Panc1 (cell line): Measurements from ENCODE around the gene EEF2. TPM values are rescaled to one million over a fixed set of nuclear protein-coding genes. Genes with fewer than 3 reads are reported as not detected.

Source experiments
- ATAC-seq: fragments of 200-7000 bp; cut with Tn5 transposase; 2 replicates; pipeline ENCODE4 v1.9.1; 2020; ENCODE audit warnings: mild to moderate bottlenecking, moderate library complexity
- BruUV-seq: library from RNA; stranded (reverse); fragments of 400-500 nt; replicated peaks from 2 replicates; lab custom pipeline; 2021; lab: Mats Ljungman, UMichigan
- CTCF ChIA-PET: fragments of 300-600 bp; sonication (Branson Sonifier 250); formaldehyde crosslinking; loops from one replicate; lab custom pipeline; 2022; ENCODE audit warnings: antibody characterized with exemption; lab: Charles Lee
- POLR2A ChIA-PET: fragments of 300-600 bp; sonication (Branson Sonifier 250); formaldehyde crosslinking; loops from one replicate; lab custom pipeline; 2022; ENCODE audit warnings: antibody characterized with exemption; lab: Charles Lee
- DNase-seq: peaks from one replicate; pipeline ENCODE4 v3.0.0-alpha.2; 2010; ENCODE audit warnings: low read depth, low spot score
- H3K27ac ChIP-seq: 2 replicates; pipeline ENCODE4 v1.5.1; 2011; ENCODE audit warnings: mild to moderate bottlenecking, low read length, inconsistent platforms
- H3K27me3 ChIP-seq: fragments of 200-500 bp; sonication (Bioruptor generic); 2 replicates; pipeline ENCODE4 v1.6.0; 2014; ENCODE audit warnings: low read length, inconsistent platforms; ENCODE audit not compliant: control insufficient read depth, insufficient read depth
- H3K36me3 ChIP-seq: fragments of 200-500 bp; sonication (Bioruptor generic); 2 replicates; pipeline ENCODE4 v1.5.1; 2014; ENCODE audit warnings: inconsistent platforms, mild to moderate bottlenecking, low read length, moderate library complexity; ENCODE audit not compliant: control insufficient read depth, insufficient read depth
- H3K4me1 ChIP-seq: 2 replicates; pipeline ENCODE4 v1.5.1; 2011; ENCODE audit warnings: inconsistent platforms, mild to moderate bottlenecking, low read length, moderate library complexity; ENCODE audit not compliant: control insufficient read depth, insufficient read depth
- H3K4me3 ChIP-seq, 2 experiments: 2 replicates each; pipeline ENCODE4 v1.5.1; 2011 to 2012; ENCODE audit warnings: low read depth in 2 of 2, low read length in 2 of 2, mild to moderate bottlenecking in 2 of 2, inconsistent platforms in 1 of 2, moderate library complexity in 1 of 2
- H3K9me3 ChIP-seq: fragments of 200-500 bp; sonication (Bioruptor generic); 2 replicates; pipeline ENCODE4 v1.5.1; 2014; ENCODE audit warnings: low read depth, mild to moderate bottlenecking, inconsistent platforms, low read length, moderate library complexity; ENCODE audit not compliant: control insufficient read depth, insufficient read depth
- CTCF ChIP-seq: fragments of 450-650 bp; IDR thresholded peaks from 2 replicates; pipeline ENCODE4 v1.5.1; 2017; ENCODE audit warnings: mild to moderate bottlenecking
- POLR2AphosphoS5 ChIP-seq: IDR thresholded peaks from 2 replicates; pipeline ENCODE4 v1.6.1; 2012; ENCODE audit warnings: mild to moderate bottlenecking, low read depth, low read length, moderate library complexity
- REST ChIP-seq, 2 experiments: IDR thresholded peaks; 2 replicates each; pipeline ENCODE4 v1.6.1; 2011 to 2012; ENCODE audit warnings: low read depth in 2 of 2, control low read depth in 1 of 2, low read length in 1 of 2, mild to moderate bottlenecking in 1 of 2, moderate library complexity in 1 of 2; ENCODE audit not compliant: insufficient read depth in 1 of 2
- SIN3A ChIP-seq: IDR thresholded peaks from 2 replicates; pipeline ENCODE4 v1.6.1; 2012; ENCODE audit warnings: low read depth, mild to moderate bottlenecking, low read length, moderate library complexity, borderline replicate concordance; ENCODE audit not compliant: insufficient read depth
- TCF7L2 ChIP-seq: IDR thresholded peaks from 2 replicates; pipeline ENCODE4 v1.6.1; 2011; ENCODE audit warnings: mild to moderate bottlenecking, low read depth, low read length, inconsistent platforms
- in situ Hi-C: cut with HindIII; loops from 2 replicates; pipeline ENCODE4 v1.10.0; 2016; ENCODE audit warnings: low sequenced_read_pairs, low pct_unique_long_range_greater_than_20kb
- intact Hi-C: fragments of 100-400 bp; cut with micrococcal nuclease; formaldehyde crosslinking; loops from one replicate; pipeline ENCODE4 v1.10.0; 2022; ENCODE audit not compliant: unreplicated experiment
- total RNA-seq: library from RNA; stranded (reverse); gene quantifications from one replicate; pipeline ENCODE4 v1.2.1, GENCODE V29; 2021; ENCODE audit not compliant: unreplicated experiment

The EEF2 gene
- total RNA-seq, 1 experiment from 2014 or later = 1,391 TPM

- in situ Hi-C loops = no loop called here
- CTCF ChIA-PET = interaction anchor here (0.7 kb wide), 1 partner anchor 14 kb away, joined by 9 read pairs; the partner anchor contains the start of gene EEF2
- TF ChIP-seq SIN3A = no peak
- peak; percentile 82 for TF ChIP-seq POLR2AphosphoS5
- TF ChIP-seq CTCF = no peak
- peak; percentile 88 to 95 for TF ChIP-seq REST (IDR thresholded peaks at IDR 0.05; ENCODE audit: insufficient read depth in 1 of 2, low read depth in 2 of 2, low read length in 1 of 2)
- TF ChIP-seq TCF7L2 = 0 out of 2 replicates have a peak, but pooled peaks have one; percentile 46
Observed at GRCh38 chr19:3970808-3971598, 14.3 kb downstream of the EEF2 start, which contains the start of gene DAPK3. Gene DAPK3 (minus strand): TSS chr19:3971099. CDS start chr19:3969735, 1,364 bp downstream.

GRCh38 chr19:3970313-3970807, 14.9 kb downstream of the EEF2 start:
- peak overlapping the region; percentile 81 for H3K27ac ChIP-seq
- DNase-seq = no peak
- in situ Hi-C loops = no loop called here
- H3K4me3 ChIP-seq = peak overlapping the region; percentile 75 to 84
- ChIA-PET POLR2A (no interaction called here), CTCF (interaction anchor here (0.5 kb wide), 1 partner anchor 17 kb away, joined by 7 read pairs; no protein-coding TSS in a partner anchor)
- no TSS peak for BruUV-seq
- peaks cover 14% of the 10 kb centered on the region for H3K4me1 ChIP-seq
- H3K9me3 ChIP-seq = no peaks in the 10 kb centered on the region
- no peak for TF ChIP-seq TCF7L2
- TF ChIP-seq SIN3A = no peak
- TF ChIP-seq POLR2AphosphoS5 = no peak
- TF ChIP-seq CTCF = no peak
- no peak for TF ChIP-seq REST (IDR thresholded peaks at IDR 0.05; ENCODE audit: insufficient read depth in 1 of 2, low read depth in 2 of 2, low read length in 1 of 2)
- no peaks in the 10 kb centered on the region; the same call in 1 of the 2 replicates for H3K36me3 ChIP-seq
- H3K27me3 ChIP-seq = no peaks in the 10 kb centered on the region
- no peak for ATAC-seq
- intact Hi-C loops = no loop called here

More at GRCh38 chr19:3970808-3971598, 14.3 kb downstream of the EEF2 start, which contains the start of gene DAPK3:
- POLR2A ChIA-PET = no interaction called here
- no peaks in the 10 kb centered on the region for H3K9me3 ChIP-seq
- intact Hi-C loops = no loop called here
- peak; percentile 88 for DNase-seq
- peak within 1 kb of the TSS; percentile 81 for H3K27ac ChIP-seq
- no TSS peak for BruUV-seq
- peak; percentile 89 for ATAC-seq
- H3K27me3 ChIP-seq = no peaks in the 10 kb centered on the region
- peak within 1 kb of the TSS; percentile 75 to 84 for H3K4me3 ChIP-seq
- peaks cover 14% of the 10 kb centered on the region for H3K4me1 ChIP-seq
- H3K36me3 ChIP-seq = peaks cover 2% of the 10 kb centered on the region
